COR-L47 (cell line): ENCODE data around the gene SIGLECL1.

Experiments used
- DNase-seq: peaks from one replicate; lab custom pipeline; 2025; lab: John Stamatoyannopoulos, UW

SIGLECL1 gene

DNA sequence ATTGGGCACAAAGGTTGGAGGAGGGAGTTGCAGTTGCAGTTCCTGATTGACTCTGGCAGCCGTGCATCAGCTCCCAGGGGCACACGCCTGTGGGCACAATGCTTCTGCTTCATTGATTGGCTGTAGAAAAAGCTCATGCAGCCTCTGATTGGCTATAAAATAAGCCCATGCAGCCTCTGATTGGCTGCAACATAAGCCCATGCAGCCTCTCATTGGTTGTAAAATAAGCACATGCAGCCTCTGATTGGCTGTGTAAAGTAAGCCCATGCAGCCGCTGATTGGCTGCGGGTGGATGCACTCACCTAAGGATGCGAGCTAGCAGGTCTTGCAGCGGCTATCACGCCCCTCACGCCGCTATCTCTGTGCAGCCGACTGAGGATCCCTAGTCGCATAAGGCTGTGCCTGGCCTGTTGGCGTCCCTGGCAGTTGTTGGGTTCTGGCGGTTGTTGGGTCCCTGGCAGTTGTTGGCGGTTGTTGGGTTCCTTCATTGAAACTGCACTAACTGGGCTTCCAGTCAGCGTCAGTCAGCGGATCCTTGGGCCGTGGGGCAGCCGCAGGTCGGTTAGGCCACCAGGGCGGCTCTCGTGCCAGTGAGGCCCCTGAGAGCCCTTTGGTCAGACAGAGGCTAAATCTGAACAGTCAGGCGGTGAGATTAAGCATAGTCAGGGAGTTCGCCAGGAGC is at the start of gene SIGLECL1:
SIGLECL1 (plus strand) TSS at position 295 of the 682 bp plus-strand sequence. CDS start 12,993 bp downstream, outside the sequence.
- no peak for DNase-seq

DNA sequence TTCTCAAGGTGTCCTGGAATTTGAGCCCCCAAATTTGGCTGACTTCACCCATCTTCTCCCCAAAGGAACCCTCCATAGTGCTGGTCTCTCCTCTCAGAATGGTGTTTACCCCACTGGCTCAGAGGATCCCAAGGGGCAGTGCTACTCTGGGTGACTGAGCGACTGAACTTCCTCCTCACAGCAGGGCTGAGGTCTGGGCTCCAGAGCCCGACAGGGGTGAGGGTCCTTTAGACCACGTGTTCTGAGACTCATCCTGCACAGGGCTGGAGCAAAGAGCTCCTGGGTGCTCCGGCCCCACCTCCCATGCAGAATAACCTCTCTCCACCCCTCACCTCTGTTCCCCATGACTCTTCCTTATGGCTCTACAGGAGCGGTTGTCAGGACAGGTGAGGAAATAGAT is 49.2 kb upstream of the SIGLECL1 start:
- DNase-seq, result no peak

DNA sequence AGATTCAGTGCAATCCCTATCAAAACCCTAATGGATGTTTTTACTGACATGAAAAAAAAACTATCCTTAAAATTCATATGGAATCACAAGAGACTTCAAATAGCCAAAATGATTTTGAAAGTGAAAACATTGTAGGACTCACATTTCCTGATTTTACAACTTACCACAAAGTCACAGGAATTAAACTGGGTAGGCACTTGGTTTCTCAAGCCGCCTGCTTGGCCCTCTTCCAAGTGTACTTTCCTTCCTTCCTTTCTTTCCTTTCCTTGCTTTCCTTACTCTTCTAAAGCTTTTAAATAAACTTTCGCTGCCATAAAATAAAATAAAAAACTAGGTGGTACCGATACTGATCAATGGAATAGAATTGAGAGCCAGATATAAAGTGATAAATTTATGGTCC is 47.0 kb upstream of the SIGLECL1 start:
- no peak for DNase-seq

DNA sequence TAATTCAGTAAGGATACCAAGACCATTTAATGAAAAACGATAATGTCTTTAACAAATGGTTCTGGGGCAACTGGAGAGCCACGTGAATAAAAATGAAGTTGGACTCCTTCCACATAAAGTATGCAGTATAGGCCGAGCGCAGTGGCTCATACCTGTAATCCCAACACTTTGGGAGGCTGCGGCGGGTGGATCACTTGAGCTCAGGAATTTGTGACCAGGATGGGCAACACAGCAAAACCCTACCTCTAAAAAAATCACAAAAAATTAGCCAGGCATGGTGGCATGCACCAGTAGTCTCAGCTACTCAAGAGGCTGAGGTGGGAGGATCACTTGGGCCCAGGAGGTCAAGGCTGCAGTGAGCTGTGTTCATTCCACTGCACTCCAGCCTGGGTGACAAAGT is 46.6 kb upstream of the SIGLECL1 start:
- DNase-seq, result no peak

DNA sequence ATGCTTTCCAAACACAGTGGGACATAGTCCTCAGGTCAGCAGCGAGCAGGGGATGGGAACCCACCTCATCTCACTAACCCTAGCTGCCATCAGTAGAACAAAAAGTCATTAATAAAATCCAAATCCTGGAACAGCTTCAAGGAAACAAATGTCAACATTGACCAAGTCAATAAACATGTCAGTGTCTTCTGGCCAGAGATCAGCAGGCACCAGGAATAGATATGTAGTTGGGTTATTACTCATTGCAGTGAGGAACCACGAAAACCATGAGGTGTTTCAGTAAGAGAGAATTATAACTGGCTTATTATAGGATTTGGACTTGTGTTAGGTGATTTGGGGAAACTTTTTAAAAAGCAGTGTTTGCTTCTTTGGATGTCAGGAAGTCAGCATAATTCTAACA is 43.1 kb upstream of the SIGLECL1 start:
- DNase-seq, result no peak

DNA sequence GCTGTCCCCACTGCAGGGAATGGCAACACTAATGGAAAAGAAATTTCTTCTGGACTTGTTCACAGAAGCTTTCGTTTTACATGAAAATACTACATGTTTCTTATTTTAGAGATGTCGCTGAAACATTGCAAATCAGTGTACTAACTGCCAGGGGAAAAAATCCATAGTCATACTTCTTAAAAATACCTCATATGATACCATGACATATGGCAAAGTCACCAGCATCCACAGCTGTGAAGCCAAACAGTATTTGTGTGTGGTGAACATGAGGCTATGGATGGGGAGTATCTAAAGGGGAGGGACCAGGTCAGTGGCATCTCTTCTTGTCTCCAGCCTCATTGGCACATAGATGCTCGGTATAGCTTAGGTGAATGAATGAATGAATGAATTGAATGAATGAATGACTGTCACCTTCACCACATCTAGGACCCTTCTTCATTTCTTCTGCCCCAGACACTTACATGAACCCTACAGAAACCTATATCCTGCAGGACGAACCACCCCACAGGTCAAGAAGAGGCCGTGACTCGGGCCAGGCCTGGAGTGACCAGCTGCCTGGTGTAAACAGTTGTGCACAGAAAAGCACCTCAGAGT is 40.6 kb upstream of the SIGLECL1 start:
- no peak for DNase-seq

DNA sequence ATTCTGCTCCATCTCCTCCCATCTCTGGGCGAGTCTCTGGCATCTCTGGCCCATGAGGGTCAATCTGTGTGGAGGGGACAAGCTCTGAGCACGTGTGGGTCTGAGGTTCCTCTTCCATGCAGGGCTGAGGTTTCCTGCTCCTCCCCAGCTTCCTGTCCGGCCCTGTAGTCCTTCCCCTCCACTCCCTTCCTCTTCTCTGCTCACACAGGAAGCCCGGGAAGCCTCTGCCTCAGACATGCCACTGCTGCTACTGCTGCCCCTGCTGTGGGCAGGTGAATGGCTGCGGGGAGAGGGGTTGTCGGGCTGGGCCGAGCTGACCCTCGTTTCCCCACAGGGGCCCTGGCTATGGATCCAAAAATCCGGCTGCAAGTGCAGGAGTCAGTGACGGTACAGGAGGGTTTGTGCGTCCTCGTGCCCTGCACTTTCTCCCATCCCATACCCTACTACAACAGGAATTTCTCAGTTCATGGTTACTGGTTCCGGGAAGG is 40.0 kb upstream of the SIGLECL1 start:
- DNase-seq, result peak; percentile 16

DNA sequence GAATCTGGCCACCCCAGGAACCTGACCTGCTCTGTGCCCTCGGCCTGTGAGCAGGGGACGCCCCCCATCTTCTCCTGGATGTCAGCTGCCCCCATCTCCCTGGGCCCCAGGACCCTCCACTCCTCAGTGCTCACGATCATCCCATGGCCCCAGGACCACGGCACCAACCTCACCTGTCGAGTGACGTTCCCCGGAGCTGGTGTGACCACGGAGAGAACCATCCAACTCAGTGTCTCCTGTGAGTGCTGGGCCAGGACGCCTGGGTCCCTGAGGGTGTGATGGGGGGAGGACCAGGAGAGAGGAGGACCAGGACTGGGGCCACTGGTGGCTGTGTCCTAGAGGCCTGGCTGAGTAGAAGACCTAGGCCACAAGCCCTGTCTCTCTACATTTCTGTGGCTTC is 39.0 kb upstream of the SIGLECL1 start:
- no peak for DNase-seq

DNA sequence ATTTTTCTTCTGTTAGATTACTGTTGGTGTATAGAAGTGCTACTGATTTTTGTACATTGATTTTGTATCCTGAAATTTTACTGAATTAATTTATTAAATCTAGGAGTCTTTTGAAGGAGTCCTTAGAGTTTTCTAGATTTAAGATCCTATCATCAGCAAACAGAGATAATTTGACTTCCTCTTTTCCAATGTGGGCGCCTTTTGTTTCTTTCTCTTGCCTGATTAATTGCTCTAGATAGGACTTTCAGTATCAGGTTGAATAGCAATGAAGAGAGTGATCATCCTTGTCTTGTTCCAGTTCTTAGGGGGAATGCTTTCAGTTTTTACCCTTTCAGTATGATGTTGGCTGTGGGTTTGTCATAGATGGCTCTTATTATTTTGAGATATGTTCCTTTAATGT is 31.6 kb upstream of the SIGLECL1 start:
- no peak for DNase-seq

DNA sequence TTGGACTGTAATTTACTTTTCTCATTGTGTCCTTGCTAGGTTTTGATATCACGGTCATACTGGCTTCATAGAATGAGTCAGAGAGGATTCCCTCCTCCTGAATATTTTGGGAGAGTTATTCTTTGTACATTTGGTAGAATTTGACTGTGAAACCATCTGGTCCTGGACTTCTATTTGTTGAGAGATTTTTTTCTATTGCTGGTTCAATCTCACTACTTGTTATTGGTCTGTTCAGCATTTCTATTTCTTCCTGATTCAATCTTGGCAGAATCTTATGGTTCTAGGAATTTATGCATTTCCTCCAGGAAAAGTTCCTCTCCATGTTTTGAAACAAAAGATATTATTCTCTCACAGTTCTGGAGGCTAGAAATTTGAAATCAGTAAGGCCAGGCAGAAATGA is 30.9 kb upstream of the SIGLECL1 start:
- DNase-seq, result no peak

DNA sequence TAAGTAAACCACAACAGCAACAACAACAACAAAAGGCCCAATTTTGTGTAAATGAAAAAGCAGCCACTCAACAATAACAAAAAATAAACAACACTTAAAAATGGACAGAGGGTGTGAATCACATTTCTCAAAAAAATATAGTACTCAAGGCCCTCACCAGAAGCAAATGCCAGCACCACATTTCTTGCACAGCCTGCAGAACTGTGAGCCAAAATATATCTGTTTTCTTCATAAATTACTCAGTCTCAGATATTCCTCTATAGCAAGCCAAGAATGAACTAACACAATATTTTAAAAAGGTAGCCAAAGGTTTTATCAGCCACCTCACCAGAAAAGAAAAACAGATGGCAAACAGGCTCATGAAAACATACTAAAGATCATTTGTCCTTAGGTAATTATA is 29.9 kb upstream of the SIGLECL1 start:
- DNase-seq, result no peak

DNA sequence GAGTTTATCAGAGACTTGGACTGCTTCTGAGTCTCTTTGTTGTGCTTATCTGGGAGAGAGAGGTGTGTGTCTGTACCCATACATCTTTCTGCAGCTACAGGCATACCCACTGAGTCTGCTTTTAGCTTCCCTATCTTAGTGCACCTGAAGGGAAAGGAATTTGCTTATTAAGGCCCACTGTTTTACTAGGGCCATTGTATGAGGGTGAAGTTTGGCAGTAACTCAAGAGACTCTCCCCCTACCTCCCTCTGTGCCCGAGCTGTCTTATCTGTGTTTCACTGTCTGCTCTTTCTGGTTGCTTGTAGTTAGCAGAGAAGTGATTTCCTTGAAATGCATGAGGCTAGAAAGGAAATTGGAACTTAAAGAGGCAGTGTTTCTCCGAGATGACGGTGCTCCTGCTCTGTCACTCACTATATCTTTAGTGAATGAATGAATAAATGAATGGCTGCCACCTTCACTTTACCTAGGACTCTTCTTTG is 26.7 kb upstream of the SIGLECL1 start:
- DNase-seq, result no peak

DNA sequence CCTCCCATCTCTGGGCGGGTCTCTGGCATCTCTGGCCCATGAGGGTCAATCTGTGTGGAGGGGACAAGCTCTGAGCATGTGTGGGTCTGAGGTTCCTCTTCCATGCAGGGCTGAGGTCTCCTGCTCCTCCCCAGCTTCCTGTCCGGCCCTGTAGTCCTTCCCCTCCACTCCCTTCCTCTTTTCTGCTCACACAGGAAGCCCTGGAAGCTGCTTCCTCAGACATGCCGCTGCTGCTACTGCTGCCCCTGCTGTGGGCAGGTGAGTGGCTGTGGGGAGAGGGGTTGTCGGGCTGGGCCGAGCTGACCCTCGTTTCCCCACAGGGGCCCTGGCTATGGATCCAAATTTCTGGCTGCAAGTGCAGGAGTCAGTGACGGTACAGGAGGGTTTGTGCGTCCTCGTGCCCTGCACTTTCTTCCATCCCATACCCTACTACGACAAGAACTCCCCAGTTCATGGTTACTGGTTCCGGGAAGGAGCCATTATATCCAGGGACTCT is 25.9 kb upstream of the SIGLECL1 start, which contains the start of gene CD33:
CD33 (plus strand) TSS at position 183 of the 496 bp plus-strand sequence; CDS start at position 222, 39 bp downstream.
- DNase-seq, result peak; percentile 30

DNA sequence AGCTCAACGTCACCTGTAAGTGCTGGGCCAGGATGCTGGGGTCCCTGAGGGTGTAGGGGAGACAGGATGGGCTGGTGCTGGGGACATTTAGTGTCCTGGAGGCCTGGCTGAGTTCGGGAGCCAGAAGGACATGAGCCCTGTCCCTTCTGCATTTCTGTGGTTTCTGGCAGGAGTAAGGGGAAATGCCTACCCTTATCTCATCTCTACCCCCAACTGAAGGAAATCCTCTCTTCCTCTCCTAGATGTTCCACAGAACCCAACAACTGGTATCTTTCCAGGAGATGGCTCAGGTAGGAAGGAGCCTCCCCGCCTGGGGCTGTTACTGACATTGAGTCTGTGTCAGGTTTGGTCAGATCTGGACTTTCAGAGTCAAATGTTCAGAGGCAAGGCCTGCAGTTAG is 24.8 kb upstream of the SIGLECL1 start:
- DNase-seq, result no peak

DNA sequence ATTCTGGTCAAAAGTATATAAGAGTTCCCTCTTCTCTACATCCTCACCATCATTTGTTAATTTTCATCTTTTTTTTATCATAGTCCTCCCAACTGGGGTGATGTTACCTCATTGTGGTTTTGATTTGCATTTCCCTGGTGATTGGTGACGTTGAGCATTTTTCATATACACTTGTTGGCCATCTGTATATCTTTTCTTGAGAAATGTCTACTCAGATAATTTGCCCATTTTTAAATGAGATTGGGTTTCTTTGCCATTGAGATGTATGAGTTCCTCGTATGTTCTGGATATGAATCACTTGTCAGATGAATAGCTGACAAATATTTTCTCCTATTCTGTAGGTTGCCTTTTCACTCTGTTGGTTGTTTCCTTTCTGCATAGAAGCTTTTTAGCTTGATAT is 23.6 kb upstream of the SIGLECL1 start:
- no peak for DNase-seq

DNA sequence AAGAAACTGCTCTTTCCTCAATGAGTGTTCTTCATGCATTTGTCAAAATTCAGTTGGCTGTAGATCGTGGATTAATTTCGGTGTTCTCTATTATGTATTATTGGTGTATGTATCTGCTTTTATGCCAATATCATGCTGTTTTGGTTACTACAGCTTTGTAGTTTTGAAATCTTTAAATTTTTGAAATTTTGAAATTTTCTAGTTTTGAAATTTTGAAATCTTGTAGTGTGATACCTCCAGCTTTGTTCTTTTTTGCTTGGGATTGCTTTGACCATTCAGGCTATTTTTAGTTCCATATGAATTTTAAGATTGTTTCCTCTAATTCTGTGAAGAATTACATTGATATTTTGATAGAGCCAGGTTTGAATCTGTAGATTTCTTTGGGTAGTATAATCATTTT is 22.9 kb upstream of the SIGLECL1 start:
- DNase-seq, result no peak

DNA sequence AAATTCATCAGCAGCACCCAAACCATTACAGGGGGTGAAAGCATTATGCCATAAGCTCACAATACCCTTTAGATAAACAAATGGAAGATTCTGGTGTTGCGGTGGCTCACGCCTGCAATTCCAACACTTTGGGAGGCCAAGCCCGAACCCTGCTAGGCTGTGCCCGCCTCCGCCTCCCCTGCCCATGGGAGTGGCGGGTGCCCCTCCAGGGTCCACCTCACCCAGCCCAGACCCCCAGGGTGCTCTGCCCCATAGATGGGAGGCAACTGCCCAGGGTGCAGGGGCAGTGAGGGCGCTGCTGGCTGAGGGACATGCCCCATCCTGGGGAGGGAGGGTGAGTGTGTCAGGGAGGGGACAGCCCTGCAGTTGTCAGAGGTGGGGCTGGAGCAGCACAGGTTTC is 10.0 kb upstream of the SIGLECL1 start:
- DNase-seq, result no peak

DNA sequence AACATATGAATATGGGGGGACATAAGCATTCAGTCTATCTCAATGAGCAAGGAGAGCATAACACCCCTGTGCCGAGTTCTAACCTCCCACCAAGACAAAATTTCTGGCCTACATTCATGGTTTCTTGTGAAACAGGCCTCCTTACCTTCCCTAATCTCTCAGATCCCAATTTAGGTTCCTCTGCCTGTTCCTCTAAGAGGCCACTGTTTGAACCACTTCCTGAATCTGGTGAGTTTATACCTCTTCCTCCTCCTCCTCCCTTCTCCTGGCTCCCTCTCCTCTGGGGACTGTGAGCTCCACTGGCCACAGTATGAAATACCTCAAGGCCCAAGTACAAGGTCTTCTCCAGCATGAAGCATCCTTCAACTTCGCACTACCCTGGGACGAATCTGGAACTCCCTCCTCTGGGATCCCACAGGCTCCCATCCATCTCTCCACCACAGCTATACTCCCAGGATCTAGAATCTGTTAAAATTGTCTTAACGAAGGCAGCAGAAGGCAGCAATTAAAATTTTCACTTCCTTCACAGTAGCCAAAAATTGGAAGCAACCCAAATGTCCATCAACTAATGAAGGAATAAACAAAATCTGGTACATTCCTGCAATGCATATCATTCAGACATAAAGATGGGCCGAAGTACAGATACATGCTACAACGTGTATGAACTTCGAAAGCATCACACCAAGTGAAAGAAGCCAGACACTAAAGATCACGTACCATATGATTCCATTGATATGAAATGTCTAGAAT is 7.8 kb upstream of the SIGLECL1 start:
- no peak for DNase-seq

DNA sequence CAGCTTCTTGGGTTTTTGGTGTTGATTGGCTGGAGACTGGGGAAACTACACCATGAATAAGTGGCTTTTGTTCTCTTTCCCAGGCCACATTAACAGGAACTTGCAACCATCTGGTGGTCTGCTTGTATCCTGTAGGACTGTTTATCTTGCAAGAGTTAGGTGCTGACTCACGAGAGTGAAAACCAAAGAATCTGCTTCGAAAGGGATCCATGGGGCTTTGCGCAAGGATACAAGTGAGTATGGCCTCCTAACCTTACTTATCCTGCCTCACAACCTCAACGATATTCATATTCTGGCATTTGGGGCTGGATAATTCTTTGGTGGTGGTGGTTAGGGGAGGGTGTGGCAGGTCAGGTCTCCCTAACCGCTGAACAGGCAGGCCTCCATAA is 4.7 kb upstream of the SIGLECL1 start:
- DNase-seq, result no peak

DNA sequence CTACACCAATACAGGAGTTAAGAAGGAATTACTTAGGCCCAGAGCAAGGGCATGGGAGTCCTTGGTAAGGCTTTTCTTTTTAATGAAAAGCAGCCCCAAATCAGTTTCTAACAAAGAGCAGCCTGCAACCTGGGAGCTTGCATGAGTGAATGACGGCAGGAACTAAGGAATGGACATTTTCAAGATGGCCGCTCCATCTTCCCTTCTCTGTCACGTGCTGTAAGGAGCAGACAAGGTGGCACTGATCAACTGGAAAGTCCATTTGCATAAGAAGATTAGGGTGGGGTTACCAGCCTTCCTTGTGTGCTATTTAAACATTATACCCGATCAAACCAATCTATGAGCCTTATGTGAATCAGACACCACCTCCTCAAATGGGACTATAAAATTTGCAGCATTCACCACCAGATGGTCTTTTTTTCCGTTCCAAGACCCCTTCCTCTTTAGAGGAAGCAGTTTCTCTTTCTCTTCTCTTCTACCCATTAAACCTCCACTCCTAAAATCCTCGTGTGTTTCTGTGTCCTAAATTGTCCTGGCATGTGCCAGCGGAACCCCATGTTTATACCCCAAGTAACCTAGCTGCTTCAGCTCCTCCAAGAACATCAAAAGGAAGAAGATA is 2.8 kb upstream of the SIGLECL1 start:
- no peak for DNase-seq

DNA sequence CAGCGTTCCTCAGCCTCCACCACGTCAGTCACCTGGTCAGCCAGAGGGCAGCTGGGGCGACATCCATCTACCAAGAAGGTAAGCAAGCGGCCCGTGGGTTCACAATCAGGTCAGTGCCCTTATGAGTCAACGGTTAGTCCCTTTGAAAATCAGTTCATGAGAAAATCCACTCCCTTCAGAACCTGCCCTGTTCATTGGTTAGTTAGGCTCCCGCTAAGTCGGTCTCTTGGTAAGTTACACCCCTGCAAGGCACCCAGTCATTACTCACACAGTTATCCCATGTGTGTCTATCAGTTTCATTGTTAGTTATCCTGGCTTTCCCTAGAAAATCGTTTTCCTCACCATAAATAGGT is 564 bp downstream of the SIGLECL1 start:
- no peak for DNase-seq

DNA sequence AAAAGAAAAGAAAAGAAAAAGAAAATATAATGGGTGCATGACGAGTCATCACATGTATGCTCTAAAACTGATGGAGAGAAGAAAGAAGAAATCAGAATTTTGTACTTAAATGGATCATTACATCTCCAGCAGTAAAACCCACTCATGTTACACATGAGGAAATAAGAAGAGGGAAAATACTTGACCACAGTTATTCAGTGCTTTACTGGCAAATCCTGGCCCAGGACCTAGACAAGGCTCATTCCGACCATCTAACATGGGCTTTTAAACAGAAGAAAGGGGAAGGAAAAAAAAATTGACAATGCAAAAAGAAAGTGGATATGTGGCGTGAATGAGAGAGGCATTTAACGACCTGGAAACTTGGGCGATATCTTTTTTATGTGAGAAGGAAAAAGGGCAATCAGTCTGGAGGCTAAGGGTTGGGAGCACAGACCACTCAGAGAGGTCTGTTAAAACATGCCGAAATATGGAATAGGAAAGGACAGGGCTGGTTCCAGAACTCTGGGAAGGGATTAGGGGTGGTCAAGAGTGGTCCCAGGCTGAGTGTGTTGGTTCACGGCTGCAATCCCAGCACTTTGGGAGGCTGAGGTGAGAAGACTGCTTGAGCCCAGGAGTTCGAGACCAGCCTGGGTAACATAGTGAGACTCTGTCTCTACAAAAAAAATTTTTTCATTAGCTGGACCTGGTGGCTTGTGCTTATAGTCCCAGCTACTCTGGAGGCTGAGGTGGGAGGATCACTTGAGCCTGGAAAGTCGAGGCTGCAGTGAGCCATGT is 1.6 kb downstream of the SIGLECL1 start:
- no peak for DNase-seq
